Activated CD8-positive, alpha-beta memory T cell treated with anti-CD3 and anti-CD28 coated beads, Interleukin-2, amount 50 U/mL, for 24 hours (primary cell): ENCODE data around the gene KCNH6.

Experiments
- DNase-seq: peaks from one replicate; pipeline ENCODE4 v3.0.0-alpha.2; 2020; ENCODE audit errors: extremely low read depth

Gene KCNH6

GRCh38 chr17:63534816-63535455, 11.8 kb downstream of the KCNH6 start:
- no peak for DNase-seq

- DNase-seq, result no peak
These were observed 12.5 kb downstream of the KCNH6 start for GRCh38 chr17:63535640-63536039.

- DNase-seq, result no peak
These were observed 13.8 kb downstream of the KCNH6 start for GRCh38 chr17:63537001-63537400.

GRCh38 chr17:63537991-63538692, 15.0 kb downstream of the KCNH6 start:
- no peak for DNase-seq

GRCh38 chr17:63538693-63539595, 15.8 kb downstream of the KCNH6 start:
- DNase-seq, result no peak

GRCh38 chr17:63540590-63540989, 17.4 kb downstream of the KCNH6 start:
- DNase-seq, result no peak

GRCh38 chr17:63542218-63542545, 19.0 kb downstream of the KCNH6 start:
- no peak for DNase-seq

- DNase-seq, result no peak
These were observed 20.0 kb downstream of the KCNH6 start for GRCh38 chr17:63542942-63543821.

- DNase-seq, result no peak
These were observed 20.8 kb downstream of the KCNH6 start for GRCh38 chr17:63543822-63544420.

GRCh38 chr17:63544467-63545301, 21.5 kb downstream of the KCNH6 start:
- DNase-seq, result no peak

- DNase-seq, result no peak
These were observed 23.3 kb downstream of the KCNH6 start for GRCh38 chr17:63546308-63547082.

- no peak for DNase-seq
These were observed 23.9 kb downstream of the KCNH6 start for GRCh38 chr17:63547083-63547523.

- no peak for DNase-seq
These were observed 26.3 kb downstream of the KCNH6 start for GRCh38 chr17:63549289-63549945.

GRCh38 chr17:63549946-63550816, 27.0 kb downstream of the KCNH6 start, which contains the start of gene DCAF7:
DCAF7 (plus strand) TSS chr17:63550477; CDS start chr17:63550678, 201 bp downstream.
- DNase-seq, result peak; percentile 100

- DNase-seq, result no peak
These were observed 27.9 kb downstream of the KCNH6 start for GRCh38 chr17:63550817-63551639.

GRCh38 chr17:63552211-63552610, 29.1 kb downstream of the KCNH6 start:
- DNase-seq, result no peak
